Astrocyte of the cerebellum (primary cell): ENCODE measurements around the gene ETV4.
"Not testable (repeated sequence)": the region's sequence is repeated elsewhere in the genome, so short reads cannot be mapped to it uniquely, and the experiment has no call there.

Experiments used
- DNase-seq: peaks from one replicate; pipeline ENCODE4 v3.0.0-alpha.2; 2011; ENCODE audit warnings: low read depth
- H3K4me3 ChIP-seq: 2 replicates; pipeline ENCODE4 v1.5.1; 2011; ENCODE audit warnings: mild to moderate bottlenecking, low read depth, low read length, moderate library complexity
- CTCF ChIP-seq: IDR thresholded peaks from 2 replicates; pipeline ENCODE4 v1.5.1; 2012; ENCODE audit warnings: low read length, low read depth, moderate library complexity, mild to moderate bottlenecking; ENCODE audit errors: missing control alignments
- in situ Hi-C: cut with HindIII; loops from 2 replicates; pipeline ENCODE4 v1.10.0; 2017; ENCODE audit warnings: low sequenced_read_pairs

ETV4 gene

GRCh38 chr17:43524945-43525575 lies 21.1 kb downstream of the ETV4 start:
- DNase-seq: no peak
- in situ Hi-C loops: no loop called here
- TF ChIP-seq CTCF: no peak
- H3K4me3 ChIP-seq: no peak overlapping the region

GRCh38 chr17:43521389-43521788 lies 24.8 kb downstream of the ETV4 start:
- no peak for DNase-seq
- in situ Hi-C loops: no loop called here
- no peak for TF ChIP-seq CTCF
- no peak overlapping the region for H3K4me3 ChIP-seq

DNA sequence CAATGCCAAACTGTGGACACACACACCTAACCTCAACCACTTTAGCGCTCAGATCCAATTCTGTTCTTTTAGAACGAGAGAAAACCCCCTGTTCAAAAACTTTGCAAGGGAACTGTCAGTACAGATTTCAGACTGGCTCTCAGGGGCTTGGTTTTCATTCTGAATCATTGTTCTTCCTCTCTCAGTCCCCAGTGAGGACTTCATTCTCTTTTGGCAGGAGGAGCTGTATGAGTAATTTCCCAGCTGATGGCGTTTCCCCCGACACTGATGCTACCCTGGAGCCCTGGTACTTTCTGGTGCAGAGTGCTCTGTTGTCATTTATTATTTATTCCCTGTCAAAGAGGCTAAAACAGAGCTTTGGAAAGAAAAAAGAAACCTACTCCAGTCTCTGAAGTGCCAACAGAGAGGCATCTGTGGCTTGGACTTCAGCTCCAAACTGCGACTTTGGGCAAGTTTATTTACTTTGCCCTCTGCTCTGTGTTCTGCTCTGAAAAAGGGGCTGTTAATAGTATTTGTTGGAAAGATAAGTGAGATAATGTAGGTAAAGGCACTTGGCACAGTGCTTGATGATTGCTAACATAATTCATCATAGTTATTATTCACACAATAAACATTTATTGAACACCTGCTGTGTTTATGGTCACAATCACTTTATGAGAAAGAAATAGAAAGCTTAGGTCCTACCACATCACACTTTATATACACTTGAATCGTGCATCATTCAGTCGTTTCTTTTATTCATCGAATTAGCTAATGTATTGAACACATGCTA lies 28.3 kb downstream of the ETV4 start:
- in situ Hi-C loops: no loop called here
- DNase-seq: no peak
- no peak for TF ChIP-seq CTCF
- H3K4me3 ChIP-seq: no peak overlapping the region

GRCh38 chr17:43517161-43517560 lies 29.0 kb downstream of the ETV4 start:
- DNase-seq: no peak
- no peak for TF ChIP-seq CTCF
- in situ Hi-C loops: no loop called here
- no peak overlapping the region for H3K4me3 ChIP-seq

- no peak for TF ChIP-seq CTCF
- H3K4me3 ChIP-seq: no peak overlapping the region
- in situ Hi-C loops: no loop called here
- no peak for DNase-seq
These were observed 30.5 kb downstream of the ETV4 start for GRCh38 chr17:43515656-43516055.

- DNase-seq, H3K4me3 ChIP-seq, in situ Hi-C loops: not testable (repeated sequence)
These were observed 34.9 kb downstream of the ETV4 start for GRCh38 chr17:43511199-43511598.

DNA sequence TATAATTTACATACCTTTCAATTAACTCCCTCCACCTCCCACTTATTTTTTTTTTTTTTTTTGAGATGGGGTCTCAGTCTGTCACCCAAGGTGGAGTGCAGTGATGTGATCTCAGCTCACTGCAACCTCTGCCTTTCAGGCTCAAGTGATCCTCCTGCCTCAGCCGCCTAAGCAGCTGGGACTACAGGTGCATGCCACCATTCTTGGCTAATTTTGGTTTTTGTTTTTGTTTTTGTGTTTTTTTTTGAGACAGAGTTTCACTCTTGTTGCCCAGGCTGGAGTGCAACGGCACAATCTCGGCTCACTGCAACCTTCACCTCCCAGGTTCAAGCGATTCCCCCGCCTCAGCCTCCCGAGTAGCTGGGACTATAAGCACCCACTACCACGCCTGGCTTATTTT lies 36.7 kb downstream of the ETV4 start:
- not testable (repeated sequence) for DNase-seq, H3K4me3 ChIP-seq
- in situ Hi-C loops: loop anchor here (5.0 kb wide), 1 partner anchor 72 kb away; no protein-coding TSS in a partner anchor

DNA sequence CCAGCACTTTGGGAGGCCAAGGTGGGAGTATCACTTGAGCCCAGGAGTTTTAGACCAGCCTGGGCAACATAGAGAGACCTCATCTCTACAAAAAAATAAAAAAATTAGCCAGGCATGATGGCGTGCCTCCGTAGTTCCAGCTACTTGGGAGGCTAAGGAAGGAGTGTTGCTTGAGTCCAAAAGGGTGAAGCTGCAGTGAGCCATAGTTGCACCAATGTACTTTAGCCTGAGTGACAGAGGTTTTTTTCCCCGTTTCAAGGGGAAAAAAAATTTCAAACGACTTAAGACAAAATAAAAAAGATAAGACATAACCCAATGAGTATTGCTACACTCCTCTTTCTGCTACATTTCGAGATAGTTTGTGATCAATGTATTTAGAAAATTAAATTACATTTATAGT lies 55.5 kb downstream of the ETV4 start:
- in situ Hi-C loops: no loop called here
- TF ChIP-seq CTCF: no peak
- H3K4me3 ChIP-seq: no peak overlapping the region
- DNase-seq: no peak
